ENCODE data around the gene ATP6V1E1. TPM values are rescaled to one million over a fixed set of nuclear protein-coding genes. Genes with fewer than 3 reads are reported as not detected.

Gene ATP6V1E1
- total RNA-seq, 1 donor from 2014 or later, result 109 TPM

- no peak for DNase-seq (ENCODE audit: low read depth)
- TF ChIP-seq, protein P1, sequence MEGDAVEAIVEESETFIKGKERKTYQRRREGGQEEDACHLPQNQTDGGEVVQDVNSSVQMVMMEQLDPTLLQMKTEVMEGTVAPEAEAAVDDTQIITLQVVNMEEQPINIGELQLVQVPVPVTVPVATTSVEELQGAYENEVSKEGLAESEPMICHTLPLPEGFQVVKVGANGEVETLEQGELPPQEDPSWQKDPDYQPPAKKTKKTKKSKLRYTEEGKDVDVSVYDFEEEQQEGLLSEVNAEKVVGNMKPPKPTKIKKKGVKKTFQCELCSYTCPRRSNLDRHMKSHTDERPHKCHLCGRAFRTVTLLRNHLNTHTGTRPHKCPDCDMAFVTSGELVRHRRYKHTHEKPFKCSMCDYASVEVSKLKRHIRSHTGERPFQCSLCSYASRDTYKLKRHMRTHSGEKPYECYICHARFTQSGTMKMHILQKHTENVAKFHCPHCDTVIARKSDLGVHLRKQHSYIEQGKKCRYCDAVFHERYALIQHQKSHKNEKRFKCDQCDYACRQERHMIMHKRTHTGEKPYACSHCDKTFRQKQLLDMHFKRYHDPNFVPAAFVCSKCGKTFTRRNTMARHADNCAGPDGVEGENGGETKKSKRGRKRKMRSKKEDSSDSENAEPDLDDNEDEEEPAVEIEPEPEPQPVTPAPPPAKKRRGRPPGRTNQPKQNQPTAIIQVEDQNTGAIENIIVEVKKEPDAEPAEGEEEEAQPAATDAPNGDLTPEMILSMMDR (conservative IDR thresholded peaks at IDR 0.05; ENCODE audit: low read depth, low read length), result no peak
- H3K4me3 ChIP-seq (ENCODE audit: low read depth, low read length), result no peak overlapping the region
Measured at GRCh38 chr22:17596226-17596625, 32.3 kb downstream of the ATP6V1E1 start.

DNA sequence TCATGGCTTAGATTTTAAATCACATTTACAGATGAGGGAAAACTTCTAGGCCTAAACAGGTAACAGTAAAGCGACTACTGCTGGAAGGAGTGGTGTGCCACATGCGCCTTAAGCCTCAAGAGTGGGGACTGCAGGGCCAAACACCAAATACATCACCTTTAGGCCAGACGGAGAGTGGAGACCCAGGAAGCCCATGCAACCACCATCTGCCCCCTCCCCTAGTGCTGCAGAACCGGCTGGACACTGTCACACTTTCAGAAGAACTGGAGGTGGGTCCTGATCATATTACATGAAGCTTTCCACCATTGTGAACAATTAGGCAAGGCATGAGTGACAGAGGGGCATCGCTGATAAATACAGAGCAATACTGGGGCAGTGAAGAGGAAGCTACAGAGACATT lies 36.3 kb downstream of the ATP6V1E1 start:
- DNase-seq (ENCODE audit: low read depth), result no peak
- H3K4me3 ChIP-seq (ENCODE audit: low read depth, low read length), result no peak overlapping the region
- TF ChIP-seq, protein P1 (conservative IDR thresholded peaks at IDR 0.05; ENCODE audit: low read depth, low read length), result no peak

GRCh38 chr22:17590586-17590985 lies 38.0 kb downstream of the ATP6V1E1 start:
- TF ChIP-seq, protein P1 (conservative IDR thresholded peaks at IDR 0.05; ENCODE audit: low read depth, low read length), result no peak
- H3K4me3 ChIP-seq (ENCODE audit: low read depth, low read length), result no peak overlapping the region
- DNase-seq (ENCODE audit: low read depth), result no peak

DNA sequence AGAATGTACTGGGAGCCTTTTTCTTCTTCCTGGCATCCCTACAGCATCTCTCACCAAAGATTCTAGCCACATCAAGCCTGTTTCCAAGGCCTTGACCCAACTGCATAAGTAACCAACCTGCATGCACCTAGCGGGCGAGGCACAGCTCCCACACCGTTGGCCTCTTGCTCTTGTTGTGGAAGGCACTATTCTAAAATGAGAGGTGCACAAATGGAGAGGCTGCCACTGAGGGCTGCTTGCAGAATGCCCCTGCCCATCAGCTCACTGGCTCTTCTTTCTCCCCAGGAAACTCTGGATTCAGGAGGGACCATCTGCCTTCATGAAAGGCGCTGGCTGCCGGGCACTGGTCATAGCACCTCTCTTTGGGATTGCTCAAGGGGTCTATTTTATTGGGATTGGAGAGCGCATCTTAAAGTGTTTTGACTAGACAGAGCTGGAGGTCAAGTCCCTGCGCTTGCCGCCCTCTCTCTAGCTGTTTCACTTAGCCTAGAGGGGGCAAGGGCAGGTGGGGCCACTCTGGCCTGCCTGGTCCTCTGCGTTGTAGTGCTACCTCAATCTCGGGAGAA lies 38.7 kb downstream of the ATP6V1E1 start:
- DNase-seq (ENCODE audit: low read depth), result no peak
- no peak overlapping the region for H3K4me3 ChIP-seq (ENCODE audit: low read depth, low read length)
- TF ChIP-seq, protein P1 (conservative IDR thresholded peaks at IDR 0.05; ENCODE audit: low read depth, low read length), result no peak

DNA sequence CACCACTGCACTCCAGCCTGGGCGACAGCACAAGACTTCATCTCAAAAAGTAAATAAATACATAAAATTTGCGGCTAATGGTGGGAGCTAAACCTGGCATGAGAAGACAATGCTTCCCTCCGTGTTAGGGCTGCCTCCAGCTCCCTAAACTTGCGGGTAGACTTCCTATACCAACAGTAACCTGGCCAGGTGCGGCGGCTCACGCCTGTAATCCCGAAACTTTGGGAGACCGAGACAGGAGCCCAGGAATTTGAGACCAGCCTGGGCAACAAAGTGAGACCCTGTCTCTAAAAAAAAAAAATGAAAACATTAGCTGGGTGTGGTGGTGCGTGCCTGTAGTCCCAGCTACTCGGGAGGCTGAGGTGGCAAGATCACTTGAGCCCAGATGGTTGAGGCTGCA lies 39.9 kb downstream of the ATP6V1E1 start:
- H3K4me3 ChIP-seq (ENCODE audit: low read depth, low read length), result no peak overlapping the region
- no peak for DNase-seq (ENCODE audit: low read depth)
- TF ChIP-seq, protein P1 (conservative IDR thresholded peaks at IDR 0.05; ENCODE audit: low read depth, low read length), result no peak

DNA sequence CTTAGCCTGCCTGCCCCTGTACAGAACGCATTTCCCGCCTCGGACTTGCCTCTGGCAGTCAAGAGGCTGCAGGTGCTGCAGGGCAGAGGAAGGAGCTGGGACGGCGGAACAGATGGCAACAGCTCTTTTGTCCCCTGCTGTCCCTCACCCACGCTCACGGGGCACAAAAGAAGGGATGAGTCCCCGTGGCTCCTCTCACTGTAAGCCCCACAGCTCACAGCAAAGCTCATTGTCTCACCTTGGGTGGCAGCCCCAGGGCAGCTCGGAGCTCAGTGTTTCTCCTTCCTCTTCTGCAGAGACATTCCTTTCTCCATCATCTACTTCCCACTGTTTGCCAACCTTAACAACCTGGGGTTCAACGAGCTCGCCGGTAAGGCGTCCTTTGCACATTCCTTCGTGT lies 40.9 kb downstream of the ATP6V1E1 start:
- no peak for DNase-seq (ENCODE audit: low read depth)
- no peak overlapping the region for H3K4me3 ChIP-seq (ENCODE audit: low read depth, low read length)
- TF ChIP-seq, protein P1 (conservative IDR thresholded peaks at IDR 0.05; ENCODE audit: low read depth, low read length), result no peak

DNA sequence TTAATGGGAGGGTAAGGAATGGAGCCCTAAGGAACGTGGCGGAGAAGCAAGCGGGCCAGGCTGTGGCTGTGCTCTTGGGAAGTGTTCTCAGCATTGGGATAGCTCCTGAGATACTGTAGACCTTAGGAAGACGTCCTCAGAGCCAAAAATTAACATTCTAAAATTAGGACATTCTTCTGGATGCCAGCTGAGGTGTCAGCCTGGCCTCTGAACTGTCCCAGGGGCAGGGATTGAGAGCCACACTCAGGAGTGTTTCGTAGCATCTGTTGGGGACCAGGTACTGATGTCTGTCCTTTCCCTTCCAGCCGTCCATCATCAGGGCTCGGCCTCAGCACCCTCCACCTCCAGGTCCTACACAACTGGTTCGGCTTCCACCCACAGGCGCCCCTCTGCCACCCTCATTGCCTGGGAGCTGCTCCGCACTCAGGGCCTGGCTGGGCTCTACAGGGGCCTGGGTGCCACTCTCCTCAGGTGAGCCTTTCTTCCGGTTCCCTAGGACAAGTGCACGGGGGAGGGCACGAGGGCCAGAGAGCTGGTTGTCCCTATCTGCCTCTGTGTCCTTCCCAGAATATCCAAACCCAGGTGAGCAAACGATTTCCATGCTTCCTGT lies 41.6 kb downstream of the ATP6V1E1 start:
- TF ChIP-seq, protein P1 (conservative IDR thresholded peaks at IDR 0.05; ENCODE audit: low read depth, low read length), result no peak
- no peak overlapping the region for H3K4me3 ChIP-seq (ENCODE audit: low read depth, low read length)
- no peak for DNase-seq (ENCODE audit: low read depth)
